Measurements from ENCODE around the gene CHSY3. TPM values are rescaled to one million over a fixed set of nuclear protein-coding genes. Genes with fewer than 3 reads are reported as not detected.

Gene CHSY3
- total and polyA plus RNA-seq, 2 experiments from 2014 or later: 0.44 to 3.0 TPM

- TF ChIP-seq REST (IDR thresholded peaks at IDR 0.05; ENCODE audit: unreplicated experiment): no peak
These were observed 31.4 kb downstream of the CHSY3 start (continued) for GRCh38 chr5:129935626-129936025.

- peaks cover 13% of the 10 kb centered on the region for H3K36me3 Mint-ChIP-seq (ENCODE audit: low read depth)
- DNase-seq (ENCODE audit: low spot score): no peak
- no peak for ATAC-seq
- H3K9me3 Mint-ChIP-seq: peaks cover 19% of the 10 kb centered on the region
- H3K27me3 Mint-ChIP-seq (ENCODE audit: insufficient read depth, low read depth, poor library complexity): no peaks in the 10 kb centered on the region
- no peaks in the 10 kb centered on the region for H3K36me3 ChIP-seq (ENCODE audit: insufficient read depth)
- H3K27ac ChIP-seq (ENCODE audit: low read depth): no peak overlapping the region
- no peak overlapping the region for H3K4me3 ChIP-seq
- no peak overlapping the region for H3K4me2 ChIP-seq
- no peaks in the 10 kb centered on the region for H3K27me3 ChIP-seq (ENCODE audit: insufficient read depth)
- no peaks in the 10 kb centered on the region for H3K79me2 ChIP-seq (replicated peaks; ENCODE audit: insufficient read depth)
- 0 out of 2 replicates have a peak, but pooled peaks cover 5% of the 10 kb centered on the region for H3K9me2 ChIP-seq (ENCODE audit: insufficient read depth)
- H3K27ac Mint-ChIP-seq: no peak overlapping the region
- no peaks in the 10 kb centered on the region for H3F3A ChIP-seq (replicated peaks; ENCODE audit: low read depth)
- TF ChIP-seq ETS1 (IDR thresholded peaks at IDR 0.05): no peak
- TF ChIP-seq ZNF331 (CRISPR knock-in tag; IDR thresholded peaks at IDR 0.05; ENCODE audit: low read depth): no peak
- H3K4me1 ChIP-seq (ENCODE audit: insufficient read depth): no peaks in the 10 kb centered on the region
- H3K4me1 Mint-ChIP-seq: no peaks in the 10 kb centered on the region
- no peak overlapping the region for H2AFZ ChIP-seq
- no peak overlapping the region for H3K4me3 Mint-ChIP-seq
- no peaks in the 10 kb centered on the region for H4K20me1 ChIP-seq (replicated peaks; ENCODE audit: insufficient read depth)
These were observed 33.8 kb downstream of the CHSY3 start for GRCh38 chr5:129938077-129938476.

GRCh38 chr5:129943936-129944335 is 39.7 kb downstream of the CHSY3 start:
- no peaks in the 10 kb centered on the region for H3K36me3 Mint-ChIP-seq (ENCODE audit: low read depth)
- H3K4me2 ChIP-seq: no peak overlapping the region
- H3K9me2 ChIP-seq (ENCODE audit: insufficient read depth): 0 out of 2 replicates have a peak, but pooled peaks cover under 1% of the 10 kb centered on the region
- H3F3A ChIP-seq (replicated peaks; ENCODE audit: low read depth): no peaks in the 10 kb centered on the region
- H3K27me3 ChIP-seq (ENCODE audit: insufficient read depth): no peaks in the 10 kb centered on the region
- no peak overlapping the region for H3K4me3 Mint-ChIP-seq
- no peaks in the 10 kb centered on the region for H3K4me1 ChIP-seq (ENCODE audit: insufficient read depth)
- DNase-seq (ENCODE audit: low spot score): no peak
- no peak overlapping the region for H3K27ac ChIP-seq (ENCODE audit: low read depth)
- ATAC-seq: no peak
- peaks cover 1% of the 10 kb centered on the region; the same call in 1 of the 3 replicates for H3K9me3 Mint-ChIP-seq
- H3K79me2 ChIP-seq (replicated peaks; ENCODE audit: insufficient read depth): no peaks in the 10 kb centered on the region
- peak overlapping the region; percentile 1; the same call in 1 of the 2 replicates for H3K27ac Mint-ChIP-seq
- H3K4me1 Mint-ChIP-seq: no peaks in the 10 kb centered on the region
- no peaks in the 10 kb centered on the region for H3K36me3 ChIP-seq (ENCODE audit: insufficient read depth)
- no peak overlapping the region for H2AFZ ChIP-seq
- H3K4me3 ChIP-seq: no peak overlapping the region
- no peaks in the 10 kb centered on the region for H4K20me1 ChIP-seq (replicated peaks; ENCODE audit: insufficient read depth)
- H3K27me3 Mint-ChIP-seq (ENCODE audit: insufficient read depth, low read depth, poor library complexity): no peaks in the 10 kb centered on the region
- no peak for TF ChIP-seq STAT1 (IDR thresholded peaks at IDR 0.05; ENCODE audit: unreplicated experiment)
- no peak for TF ChIP-seq ETS1 (IDR thresholded peaks at IDR 0.05)
- no peak for TF ChIP-seq EZH2phosphoT487 (IDR thresholded peaks at IDR 0.05; ENCODE audit: unreplicated experiment)
- TF ChIP-seq ZNF114 (CRISPR knock-in tag; IDR thresholded peaks at IDR 0.05): no peak
- no peak for TF ChIP-seq REST (IDR thresholded peaks at IDR 0.05; ENCODE audit: unreplicated experiment)
- no peak for TF ChIP-seq JUNB (IDR thresholded peaks at IDR 0.05; ENCODE audit: unreplicated experiment)
- no peak for TF ChIP-seq CREB1 (CRISPR knock-in tag; IDR thresholded peaks at IDR 0.05; ENCODE audit: low read depth)
- no peak for TF ChIP-seq CTCF (conservative IDR thresholded peaks at IDR 0.05; ENCODE audit: low read depth in 2 of 2)
- no peak for TF ChIP-seq NANOG (IDR thresholded peaks at IDR 0.05; ENCODE audit: borderline replicate concordance)

Measured in GM23338 (cell line).